H1 (cell line): ENCODE measurements around the gene BASP1. TPM values are rescaled to one million over a fixed set of nuclear protein-coding genes. Genes with fewer than 3 reads are reported as not detected.

ENCODE experiments used
- CTCF ChIA-PET: fragments of 300-600 bp; sonication (Branson Sonifier 250); formaldehyde crosslinking; loops from one replicate; lab custom pipeline; 2021; ENCODE audit not compliant: partially characterized antibody; lab: Charles Lee
- POLR2A ChIA-PET: fragments of 300-600 bp; sonication (Branson Sonifier 250); formaldehyde crosslinking; loops from one replicate; lab custom pipeline; 2021; ENCODE audit warnings: inconsistent platforms; ENCODE audit not compliant: partially characterized antibody; lab: Charles Lee
- DNase-seq, 2 experiments: peaks; one replicate each; pipeline versions ENCODE4 v3.0.0 to v3.0.0-alpha.2; 2010 to 2022; ENCODE audit warnings: low spot score in 2 of 2, low read depth in 1 of 2, mixed read lengths in 1 of 2
- FAIRE-seq: peaks from 2 replicates; lab custom pipeline; 2011; peaks lifted over from hg19 to GRCh38; lab: Jason Lieb, UNC
- H2AFZ ChIP-seq: 2 replicates; pipeline ENCODE4 v1.8.1; 2012; ENCODE audit warnings: low read length, inconsistent platforms
- H2AK5ac ChIP-seq: 2 replicates; pipeline ENCODE4 v1.6.1; 2013; ENCODE audit warnings: low read depth, low read length
- H2BK120ac ChIP-seq: replicated peaks from 2 replicates; pipeline ENCODE3; 2013; ENCODE audit warnings: low read depth, low read length, inconsistent platforms
- H2BK12ac ChIP-seq: 2 replicates; pipeline ENCODE4 v1.6.1; 2013; ENCODE audit warnings: low read depth, low read length
- H2BK15ac ChIP-seq: 2 replicates; pipeline ENCODE4 v1.6.1; 2013; ENCODE audit warnings: low read length
- H2BK20ac ChIP-seq: 2 replicates; pipeline ENCODE4 v1.6.1; 2013; ENCODE audit warnings: low read length
- H2BK5ac ChIP-seq: 2 replicates; pipeline ENCODE4 v1.6.1; 2013; ENCODE audit warnings: low read depth, low read length
- H3K14ac ChIP-seq: 2 replicates; pipeline ENCODE4 v1.6.1; 2013; ENCODE audit warnings: inconsistent platforms; ENCODE audit not compliant: insufficient read length
- H3K18ac ChIP-seq: 2 replicates; pipeline ENCODE4 v1.6.1; 2013; ENCODE audit warnings: low read length; ENCODE audit errors: extremely low read depth
- H3K23ac ChIP-seq: 2 replicates; pipeline ENCODE4 v1.6.1; 2013; ENCODE audit warnings: inconsistent platforms; ENCODE audit not compliant: insufficient read length
- H3K23me2 ChIP-seq: 2 replicates; pipeline ENCODE4 v1.6.1; 2013; ENCODE audit warnings: low read depth, low read length
- H3K27ac ChIP-seq: 2 replicates; pipeline ENCODE4 v1.6.1; 2011; ENCODE audit warnings: low read depth, low read length, inconsistent platforms
- H3K27me3 ChIP-seq, 4 experiments: replicated peaks in 1 of 4; 1 replicate in 1 of 4; 2 replicates in 3 of 4; pipeline versions ENCODE4 v1.6.1 to v1.8.1; 2011 to 2013; ENCODE audit warnings: low read length in 3 of 4, mild to moderate bottlenecking in 3 of 4, inconsistent platforms in 2 of 4, mixed read lengths in 2 of 4, moderate library complexity in 1 of 4; ENCODE audit not compliant: control insufficient read depth in 3 of 4, insufficient read depth in 3 of 4; ENCODE audit errors: extremely low read depth in 1 of 4
- H3K36me3 ChIP-seq, 4 experiments: 2 replicates each; pipeline versions ENCODE4 v1.6.1 to v1.8.1; 2011 to 2013; ENCODE audit warnings: mild to moderate bottlenecking in 4 of 4, low read length in 3 of 4, moderate library complexity in 2 of 4, control low read depth in 1 of 4, inconsistent platforms in 1 of 4; ENCODE audit not compliant: insufficient read depth in 4 of 4, control insufficient read depth in 2 of 4
- H3K4ac ChIP-seq: replicated peaks from 2 replicates; pipeline ENCODE3; 2013; ENCODE audit warnings: low read length, low read depth, mixed read lengths, inconsistent platforms; ENCODE audit not compliant: insufficient read length
- H3K4me1 ChIP-seq, 4 experiments: replicated peaks in 1 of 4; 1 replicate in 1 of 4; 2 replicates in 3 of 4; pipeline versions ENCODE4 v1.6.1 to v1.8.1; 2011 to 2013; ENCODE audit warnings: low read length in 3 of 4, inconsistent platforms in 2 of 4, mixed read lengths in 1 of 4; ENCODE audit not compliant: insufficient read depth in 4 of 4, control insufficient read depth in 3 of 4
- H3K4me2 ChIP-seq, 2 experiments: 2 replicates each; pipeline versions ENCODE4 v1.6.1 to v1.8.1; 2011 to 2013; ENCODE audit warnings: low read depth in 2 of 2, low read length in 2 of 2, control low read depth in 1 of 2, inconsistent platforms in 1 of 2, mild to moderate bottlenecking in 1 of 2; ENCODE audit not compliant: insufficient read depth in 1 of 2
- H3K4me3 ChIP-seq, 4 experiments: fragments of 200-600, 300-600 bp in 1 of 4; sonication (generic), shearing (Covaris generic), sonication (Bioruptor Twin) in 1 of 4; 2 replicates each; pipeline versions ENCODE4 v1.5.1 to v1.8.1; 2011 to 2016; ENCODE audit warnings: low read length in 4 of 4, low read depth in 3 of 4, control low read depth in 2 of 4, inconsistent platforms in 2 of 4, mild to moderate bottlenecking in 2 of 4, mixed read lengths in 1 of 4, moderate library complexity in 1 of 4; ENCODE audit not compliant: insufficient read depth in 2 of 4; ENCODE audit errors: extremely low read depth in 1 of 4
- H3K56ac ChIP-seq: replicated peaks from 2 replicates; pipeline ENCODE3; 2013; ENCODE audit warnings: low read depth, mild to moderate bottlenecking, mixed read lengths, low read length, inconsistent platforms; ENCODE audit not compliant: insufficient read length
- H3K79me1 ChIP-seq: 2 replicates; pipeline ENCODE4 v1.6.1; 2013; ENCODE audit warnings: low read depth, low read length, control low read depth
- H3K79me2 ChIP-seq, 2 experiments: 2 replicates each; pipeline versions ENCODE4 v1.6.1 to v1.8.1; 2012 to 2013; ENCODE audit warnings: low read length in 2 of 2, mild to moderate bottlenecking in 2 of 2, inconsistent platforms in 1 of 2; ENCODE audit not compliant: insufficient read depth in 2 of 2, control insufficient read depth in 1 of 2
- H3K9ac ChIP-seq, 4 experiments: replicated peaks in 1 of 4; 1 replicate in 1 of 4; 2 replicates in 3 of 4; pipeline versions ENCODE4 v1.6.1 to v1.8.1; 2011 to 2013; ENCODE audit warnings: low read depth in 3 of 4, low read length in 3 of 4, control low read depth in 2 of 4, mild to moderate bottlenecking in 2 of 4, moderate library complexity in 2 of 4, inconsistent platforms in 1 of 4; ENCODE audit errors: extremely low read depth in 1 of 4
- H3K9me3 ChIP-seq, 2 experiments: 2 replicates each; pipeline versions ENCODE4 v1.6.1 to v1.8.1; 2012 to 2013; ENCODE audit warnings: mild to moderate bottlenecking in 2 of 2, moderate library complexity in 2 of 2, control low read depth in 1 of 2, inconsistent platforms in 1 of 2, low read depth in 1 of 2, low read length in 1 of 2, mixed read lengths in 1 of 2; ENCODE audit not compliant: insufficient read depth in 2 of 2
- H4K20me1 ChIP-seq, 2 experiments: replicated peaks in 1 of 2; 2 replicates each; pipeline versions ENCODE3 to v1.8.1; 2011 to 2013; ENCODE audit warnings: inconsistent platforms in 2 of 2, low read length in 2 of 2, mild to moderate bottlenecking in 1 of 2; ENCODE audit not compliant: insufficient read depth in 2 of 2, control insufficient read depth in 1 of 2
- H4K5ac ChIP-seq: 2 replicates; pipeline ENCODE4 v1.6.1; 2013; ENCODE audit warnings: low read length, low read depth, mixed read lengths, inconsistent platforms; ENCODE audit not compliant: insufficient read length
- H4K8ac ChIP-seq: 2 replicates; pipeline ENCODE4 v1.8.0; 2013; ENCODE audit warnings: mild to moderate bottlenecking, moderate library complexity, low read length, inconsistent platforms; ENCODE audit not compliant: insufficient read depth; ENCODE audit errors: extremely low read depth
- H4K91ac ChIP-seq: replicated peaks from 2 replicates; pipeline ENCODE3; 2013; ENCODE audit warnings: low read length, mixed read lengths, inconsistent platforms; ENCODE audit not compliant: insufficient read length
- ASH2L ChIP-seq: fragments of 200-600, 300-600 bp; sonication (generic); IDR thresholded peaks from one replicate; pipeline ENCODE4 v1.7.1; 2017; ENCODE audit warnings: low read length
- CHD1 ChIP-seq: IDR thresholded peaks from 2 replicates; pipeline ENCODE4 v1.6.1; 2012; ENCODE audit warnings: low read depth, low read length, improper control_type of control experiment
- EGR1 ChIP-seq: IDR thresholded peaks from 2 replicates; pipeline ENCODE4 v1.6.1; 2011; ENCODE audit warnings: low read depth, low read length, borderline replicate concordance
- POLR2AphosphoS5 ChIP-seq: IDR thresholded peaks from 2 replicates; pipeline ENCODE4 v1.6.1; 2011; ENCODE audit warnings: low read depth, low read length
- RFX5 ChIP-seq: IDR thresholded peaks from 2 replicates; pipeline ENCODE4 v1.6.1; 2011; ENCODE audit warnings: low read depth, low read length, improper control_type of control experiment, borderline replicate concordance
- SAP30 ChIP-seq: fragments of 300-600 bp; sonication (generic); IDR thresholded peaks from 2 replicates; pipeline ENCODE4 v1.7.1; 2012; ENCODE audit warnings: low read length, moderate library complexity, mild to moderate bottlenecking, inconsistent platforms; ENCODE audit not compliant: insufficient read depth, insufficient replicate concordance
- YY1 ChIP-seq: IDR thresholded peaks from 2 replicates; pipeline ENCODE4 v1.6.1; 2011; ENCODE audit warnings: low read depth, mild to moderate bottlenecking, low read length
- ZNF274 ChIP-seq: IDR thresholded peaks from 2 replicates; pipeline ENCODE4 v1.7.0; 2012; ENCODE audit warnings: low read length, borderline replicate concordance; ENCODE audit errors: extremely low read depth
- WGBS, 2 experiments: shearing (Covaris generic) in 1 of 2; methylation state at CpG; one replicate each; pipeline versions ENCODE4 v1.1.6 to v1.1.7; 2013 to 2015; ENCODE audit warnings: low lambda C conversion rate in 2 of 2, mixed read lengths in 2 of 2, inconsistent platforms in 1 of 2, low coverage in 1 of 2, missing lambda C conversion rate in 1 of 2; ENCODE audit not compliant: insufficient replicate concordance in 2 of 2, insufficient coverage in 1 of 2, insufficient read length in 1 of 2; ENCODE audit errors: extremely low coverage in 1 of 2, missing lambda C conversion rate in 1 of 2; 5-methylcytosine and 5-hydroxymethylcytosine counted together
- polyA plus RNA-seq, 7 experiments: library from polyadenylated mRNA; depleted of rRNA in 3 of 7; stranded (reverse) in 5 of 7; unstranded in 2 of 7; fragments of >200 nt in 5 of 7; fragments of 200-250 nt in 2 of 7; gene quantifications; 1 replicate in 5 of 7; 2 replicates in 1 of 7; 4 replicates in 1 of 7; pipeline versions ENCODE4 v1.2.1 to v1.2.3, GENCODE V29; 2011 to 2013; ENCODE audit warnings: missing spikeins in 2 of 7, mixed read lengths in 2 of 7
- total RNA-seq: library from RNA; stranded (reverse); fragmentation: NEBNext Ultra II Directional; extraction: Animal tissue kit (Norgen Biotek cat#: 25700); gene quantifications from 2 replicates; pipeline ENCODE4 v1.2.1, GENCODE V29; 2021

The BASP1 gene
- total and polyA plus RNA-seq, 2 of the 8 experiments (the other 6 are each of a cell fraction or from before 2014, with no cell fraction given), result 95.2 to 104 TPM

DNA sequence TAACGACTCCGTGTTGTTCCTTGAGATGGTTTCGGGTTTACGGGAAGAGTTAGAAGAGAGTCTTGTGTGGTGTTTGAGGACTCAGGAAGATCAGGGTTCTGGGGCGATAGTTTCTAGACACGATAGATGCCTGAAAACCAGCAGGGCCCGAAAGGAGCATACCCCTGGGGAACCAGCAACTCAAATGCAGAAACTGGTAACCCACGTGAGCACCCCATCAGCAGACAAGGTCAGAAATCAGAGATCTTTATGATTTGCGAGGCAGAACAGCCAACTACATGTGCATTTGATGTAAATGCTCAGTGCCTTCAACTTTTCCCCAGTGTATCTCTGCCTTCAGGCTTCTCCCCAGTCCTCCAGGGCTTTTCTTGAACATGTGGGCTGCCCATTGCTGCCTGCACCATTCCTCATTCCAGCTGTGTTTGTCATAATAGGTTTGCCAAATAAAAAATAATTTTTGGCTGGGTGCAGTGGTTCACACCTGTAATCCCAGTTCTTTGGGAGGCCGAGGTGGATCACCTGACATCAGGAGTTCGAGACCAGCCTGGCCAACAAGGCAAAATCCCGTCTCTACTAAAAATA lies 75.1 kb downstream of the BASP1 start:
- no peaks in the 10 kb centered on the region; the same call in 1 of the 2 replicates for H3K23me2 ChIP-seq
- H3K4me3 ChIP-seq, result no peak overlapping the region
- H2BK15ac ChIP-seq, result no peak overlapping the region
- CTCF ChIA-PET, result interaction anchor here (0.9 kb wide), 1 partner anchor 21 kb away, joined by 3 read pairs; no protein-coding TSS in a partner anchor
- H2BK120ac ChIP-seq, result no peak overlapping the region
- no peaks in the 10 kb centered on the region for H3K79me1 ChIP-seq
- no peak overlapping the region for H4K5ac ChIP-seq
- H4K8ac ChIP-seq, result no peak overlapping the region
- no peak for FAIRE-seq
- 89% methylated on average over 12 of the region's 12 CpGs; no CpG with 5 or more reads in 1 of the 2 experiments for WGBS, 2 experiments
- no peaks in the 10 kb centered on the region; a peak in 1 of 4 replicates for H3K9me3 ChIP-seq
- H3K9ac ChIP-seq, result no peak overlapping the region
- H3K27ac ChIP-seq, result no peak overlapping the region
- H2BK12ac ChIP-seq, result no peak overlapping the region
- POLR2A ChIA-PET, result interaction anchor here (0.9 kb wide), 1 partner anchor 7 kb away, joined by 3 read pairs; no protein-coding TSS in a partner anchor
- no peak overlapping the region for H3K18ac ChIP-seq
- H3K4me2 ChIP-seq, result no peak overlapping the region
- H3K56ac ChIP-seq, result no peak overlapping the region
- no peak overlapping the region for H2AK5ac ChIP-seq
- DNase-seq, result peak in 1 of 2 experiments; percentile 35
- no peaks in the 10 kb centered on the region for H3K79me2 ChIP-seq
- no peak overlapping the region for H3K4ac ChIP-seq
- no peaks in the 10 kb centered on the region for H3K27me3 ChIP-seq
- H3K14ac ChIP-seq, result no peak overlapping the region
- no peak overlapping the region for H4K91ac ChIP-seq
- H2AFZ ChIP-seq, result peak overlapping the region; percentile 68; the same call in 1 of the 2 replicates
- H3K4me1 ChIP-seq, result no peaks in the 10 kb centered on the region
- no peak overlapping the region for H2BK5ac ChIP-seq
- TF ChIP-seq EGR1, result no peak
- no peak for TF ChIP-seq SAP30
- TF ChIP-seq CHD1, result no peak
- no peak for TF ChIP-seq ASH2L
- no peak for TF ChIP-seq RFX5
- no peak for TF ChIP-seq POLR2AphosphoS5
- TF ChIP-seq YY1, result no peak
- no peak for TF ChIP-seq ZNF274
- no peak overlapping the region for H2BK20ac ChIP-seq
- no peaks in the 10 kb centered on the region for H3K36me3 ChIP-seq
- H3K23ac ChIP-seq, result no peak overlapping the region
- H4K20me1 ChIP-seq, result no peaks in the 10 kb centered on the region
